ENCODE results near the gene UQCRC2.
A peak's percentile ranks its signal among the peaks of the same experiment; 100 is the strongest.
"Not testable (repeated sequence)": the region's sequence is repeated elsewhere in the genome, so short reads cannot be mapped to it uniquely, and the experiment has no call there.

Gene UQCRC2

DNA sequence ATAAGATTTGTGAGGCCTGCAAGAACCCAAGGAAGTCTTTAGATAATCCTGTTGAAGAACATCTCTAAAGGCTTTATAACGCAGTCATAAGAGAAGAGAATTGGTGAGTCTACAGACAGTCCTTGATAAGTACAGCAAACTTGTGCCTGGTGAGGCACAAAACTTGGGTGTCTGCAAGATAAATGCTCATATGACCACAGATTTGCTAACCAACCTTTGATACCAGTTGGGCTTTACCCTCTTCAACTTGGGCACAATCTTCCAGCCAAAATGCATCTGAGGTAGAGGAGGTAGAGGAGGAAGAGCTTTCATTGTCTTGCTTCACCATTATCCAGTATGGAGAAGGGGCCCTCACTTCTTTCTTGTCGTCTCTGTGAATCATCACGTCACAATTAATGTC lies 30.9 kb downstream of the UQCRC2 start:
- DNase-seq, result no peak

DNA sequence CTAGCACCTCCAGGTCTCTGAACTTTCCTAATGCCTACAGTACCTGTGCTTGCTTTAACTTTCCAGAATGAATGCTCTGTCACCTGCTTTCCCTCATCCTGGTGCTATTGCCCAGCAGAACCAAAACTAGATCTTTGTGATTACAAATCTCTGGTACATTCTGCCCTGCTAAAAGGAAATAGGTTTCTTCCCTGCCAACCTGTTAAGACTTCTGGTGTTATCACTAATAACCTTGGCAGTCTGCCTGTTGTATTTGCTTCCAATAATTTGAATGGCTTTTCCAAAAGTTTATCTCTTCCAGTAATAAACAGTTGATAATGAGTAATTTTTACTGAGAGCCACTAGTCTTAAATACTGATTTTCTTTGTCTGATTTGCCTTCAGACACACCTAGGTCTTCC lies 32.4 kb downstream of the UQCRC2 start:
- DNase-seq, result no peak

DNA sequence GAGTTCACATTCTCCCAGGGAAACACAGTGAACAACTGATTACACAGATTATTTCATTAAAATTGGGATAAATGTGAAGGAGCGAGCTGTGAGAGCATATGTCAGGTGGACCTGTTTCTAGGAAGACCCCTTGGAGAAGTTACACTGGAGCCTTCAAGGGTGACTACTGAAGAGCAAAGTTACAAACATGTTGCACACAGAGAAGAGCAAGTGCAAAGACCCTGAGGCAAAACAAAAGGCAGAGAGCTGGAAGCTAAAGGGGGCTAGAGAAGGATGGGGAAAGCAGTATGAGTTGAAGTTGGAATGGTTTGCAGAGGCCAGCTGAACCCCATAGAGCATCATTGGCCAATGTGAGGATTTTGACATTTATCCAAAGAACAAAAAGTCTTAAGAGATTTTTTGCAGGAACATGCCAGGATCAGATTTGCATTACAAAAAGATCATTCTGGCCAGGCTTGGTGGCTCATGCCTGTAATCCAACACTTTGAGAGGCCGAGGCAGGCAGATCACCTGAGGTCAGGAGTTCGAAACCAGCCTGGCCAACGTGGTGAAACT lies 33.6 kb downstream of the UQCRC2 start:
- DNase-seq, result no peak

DNA sequence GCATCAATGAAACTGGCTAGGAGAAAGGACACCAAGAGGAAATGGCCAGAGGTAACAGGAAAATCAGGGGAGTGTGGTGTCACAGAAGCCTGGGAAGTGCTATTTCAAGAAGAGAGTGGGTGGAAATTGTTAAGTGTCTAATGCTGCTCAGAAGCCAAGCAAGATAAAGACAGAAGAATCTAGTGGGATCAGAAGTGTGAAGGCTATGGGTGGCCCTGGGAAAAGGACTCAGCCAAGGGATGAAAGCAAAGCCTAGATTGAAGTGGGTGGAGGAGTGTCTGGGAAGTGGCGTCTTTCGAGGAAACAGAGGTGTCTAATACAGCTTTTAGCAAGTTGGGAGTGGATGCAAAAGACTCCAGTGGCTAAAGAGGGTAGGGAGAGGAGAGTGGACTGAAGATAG lies 34.3 kb downstream of the UQCRC2 start:
- no peak for DNase-seq

DNA sequence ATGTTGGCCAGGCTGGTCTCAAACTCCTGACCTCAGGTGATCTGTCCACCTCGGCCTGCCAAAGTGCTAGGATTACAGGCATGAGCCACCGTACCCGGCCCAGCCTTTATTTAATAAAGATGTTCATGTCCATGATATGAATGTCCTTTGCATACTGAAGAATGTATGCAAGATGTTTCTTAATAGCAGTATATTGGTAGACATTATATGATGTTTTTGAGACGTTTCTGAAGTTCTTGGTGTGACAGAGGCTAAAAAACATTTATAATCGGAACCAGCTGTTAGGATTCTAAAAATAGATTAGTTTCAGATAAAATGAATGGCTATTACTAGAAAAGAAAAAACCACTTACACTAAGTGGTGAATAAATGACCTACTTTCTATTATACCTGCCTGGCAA lies 36.0 kb downstream of the UQCRC2 start:
- no peak for DNase-seq

DNA sequence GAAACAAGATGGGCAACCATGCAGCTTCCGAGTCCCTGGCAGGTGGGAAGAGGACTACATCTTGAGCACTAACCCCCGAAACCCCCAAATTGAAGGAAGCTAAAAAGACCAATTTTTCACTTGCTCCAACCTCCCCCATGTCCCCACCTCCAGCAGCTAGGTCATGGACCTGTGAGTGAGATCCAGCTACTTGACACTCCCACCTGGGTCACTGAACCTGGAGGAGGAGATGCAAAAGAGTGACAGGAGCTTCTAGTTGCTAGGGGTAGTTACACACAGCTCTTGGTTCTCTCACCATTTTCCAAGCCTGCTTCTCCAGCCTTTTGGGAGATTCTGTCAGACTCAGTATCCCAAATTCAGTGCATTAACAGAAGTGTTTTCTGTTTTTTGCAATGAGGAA lies 36.6 kb downstream of the UQCRC2 start:
- no peak for DNase-seq

DNA sequence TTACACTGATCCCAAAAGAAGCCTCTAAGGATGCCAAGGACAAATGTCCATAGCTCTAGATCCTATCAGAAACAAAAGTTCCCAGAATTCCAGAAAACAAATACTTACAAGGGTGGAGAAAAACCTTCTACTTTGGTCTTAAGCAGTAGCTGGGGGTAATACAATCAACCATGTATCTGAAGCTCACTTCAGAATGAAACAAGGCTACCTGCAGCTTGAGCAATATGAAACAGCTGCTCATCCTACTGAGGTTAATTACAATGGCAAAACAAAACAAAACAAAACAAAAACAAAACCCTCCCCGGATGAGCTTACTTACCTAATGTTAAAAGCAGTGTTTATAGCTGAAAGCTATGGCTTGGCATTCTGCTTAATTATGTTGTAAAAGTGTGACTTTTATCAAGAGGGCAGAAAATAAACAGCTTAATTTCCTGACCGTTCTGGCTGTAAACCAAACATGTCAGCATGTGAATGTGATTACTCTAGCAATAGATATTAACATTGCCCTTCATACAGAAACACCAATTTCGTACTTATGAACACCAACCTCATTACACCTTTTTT lies 37.3 kb downstream of the UQCRC2 start:
- DNase-seq, result no peak

DNA sequence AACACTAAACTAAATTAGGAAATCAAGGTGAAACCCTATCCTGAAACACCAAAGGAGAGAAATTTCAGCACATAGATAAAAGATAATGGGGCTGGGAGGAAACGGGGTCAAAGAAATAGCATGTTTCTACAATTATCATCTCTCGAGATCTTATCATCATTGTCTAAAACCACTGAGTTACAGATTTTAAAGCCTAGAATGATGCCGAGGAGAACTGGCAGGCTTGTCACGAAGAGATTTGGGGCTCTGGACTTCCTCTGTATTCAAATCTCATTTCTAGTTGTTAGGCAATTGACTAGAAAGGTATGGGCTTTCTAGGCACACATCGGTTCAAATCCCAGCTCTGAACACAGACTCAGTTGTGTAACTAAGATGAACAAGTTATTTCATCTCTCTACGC lies 38.5 kb downstream of the UQCRC2 start:
- no peak for DNase-seq

DNA sequence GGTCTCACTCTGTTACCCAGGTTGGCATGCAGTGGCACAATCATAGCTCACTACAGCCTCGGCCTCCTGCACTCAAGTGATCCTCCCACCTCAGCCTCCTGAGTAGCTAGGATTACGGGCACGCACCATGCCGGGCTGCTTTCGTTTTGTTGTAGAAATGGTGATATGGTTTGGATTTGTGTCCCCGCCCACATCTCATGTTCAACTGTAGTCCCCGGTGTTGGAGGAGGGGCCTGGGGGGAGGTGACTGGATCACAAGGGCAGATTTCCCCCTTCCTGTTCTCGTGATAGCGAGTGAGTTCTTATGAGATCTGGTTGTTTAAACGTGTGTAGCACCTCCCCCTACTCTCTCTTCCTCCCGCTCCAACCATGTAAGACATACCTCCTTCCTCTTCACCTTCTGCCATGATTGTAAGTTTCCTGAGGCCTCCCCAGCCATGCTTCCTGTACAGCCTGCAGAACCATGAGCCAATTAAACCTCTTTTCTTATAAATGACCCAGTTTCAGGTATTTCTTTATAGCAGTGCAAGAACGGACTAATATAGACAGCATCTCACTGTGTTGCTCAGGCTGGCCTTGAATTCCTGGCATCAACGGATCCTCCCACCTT lies 41.8 kb downstream of the UQCRC2 start:
- no peak for DNase-seq

DNA sequence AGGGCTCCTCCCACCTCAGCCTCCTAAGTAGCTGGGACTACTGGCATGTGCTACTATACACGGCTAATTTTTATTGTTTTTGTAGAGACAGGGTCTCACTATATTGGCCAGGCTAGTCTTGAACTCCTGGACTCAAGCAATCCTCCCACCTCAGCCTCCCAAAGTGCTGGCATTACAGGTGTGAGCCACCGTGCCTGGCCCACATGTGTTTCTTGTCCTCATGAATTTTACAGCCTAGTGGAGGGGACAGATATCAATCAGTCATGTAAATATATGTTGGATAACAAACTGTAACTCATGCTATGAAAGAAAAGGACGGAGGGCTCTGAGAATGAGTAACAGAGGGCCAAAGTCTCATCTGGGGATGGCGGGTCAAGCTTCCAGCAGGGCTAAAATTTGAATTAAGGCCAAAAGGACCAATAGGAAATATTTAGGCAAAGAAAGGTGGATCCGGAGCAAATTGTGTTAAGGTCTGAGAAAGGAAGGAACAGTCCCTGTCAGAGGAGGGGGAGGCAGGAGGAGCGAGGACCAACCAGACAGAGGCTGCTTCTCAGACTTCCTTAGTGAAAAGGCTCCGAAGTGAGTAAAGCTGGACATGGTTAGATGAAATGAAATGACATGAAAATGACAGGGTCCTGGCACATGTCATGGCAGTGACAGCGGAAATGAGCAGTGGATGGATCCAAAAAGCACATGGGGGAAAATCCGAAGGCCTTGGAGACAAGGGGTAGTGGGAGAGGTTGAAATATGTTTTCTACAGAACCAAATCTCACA lies 43.9 kb downstream of the UQCRC2 start:
- DNase-seq, result no peak

DNA sequence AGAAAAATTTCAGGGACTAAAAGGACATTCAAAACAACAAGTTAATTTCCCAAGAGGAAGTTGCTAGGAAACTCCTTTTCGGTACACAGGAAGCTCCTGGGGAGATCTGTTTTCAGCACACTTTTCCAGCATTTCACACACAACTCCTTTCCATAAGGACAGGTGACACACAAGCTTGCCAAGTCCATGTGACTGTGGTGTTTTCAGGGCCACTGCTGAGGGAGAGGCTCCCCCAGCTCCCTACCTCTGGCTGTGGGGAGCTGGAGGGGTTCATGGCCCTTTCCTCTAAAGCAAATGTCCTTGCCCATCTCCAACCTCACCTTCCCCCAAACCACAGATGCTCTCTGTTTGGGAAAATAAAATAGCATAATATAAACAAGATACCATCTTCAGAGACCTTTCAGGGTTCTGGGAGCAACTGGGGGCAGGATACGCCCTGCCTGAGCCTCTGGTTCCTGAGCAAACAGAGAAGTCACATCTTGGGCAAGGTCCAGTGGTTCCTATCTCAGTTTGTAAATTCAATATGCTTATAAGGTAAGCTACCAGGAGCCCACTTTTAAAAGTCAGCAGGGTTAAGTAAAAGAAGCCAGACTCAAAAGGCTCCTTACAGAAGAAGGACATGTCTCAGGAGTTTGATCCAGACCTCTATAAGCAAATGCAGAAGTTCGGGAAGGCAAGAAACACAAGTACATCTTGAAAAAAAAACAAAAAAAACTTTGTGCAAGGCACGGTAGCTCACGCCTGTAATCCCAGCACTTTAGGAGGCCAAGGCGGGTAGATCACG lies 44.7 kb downstream of the UQCRC2 start:
- DNase-seq, result no peak

DNA sequence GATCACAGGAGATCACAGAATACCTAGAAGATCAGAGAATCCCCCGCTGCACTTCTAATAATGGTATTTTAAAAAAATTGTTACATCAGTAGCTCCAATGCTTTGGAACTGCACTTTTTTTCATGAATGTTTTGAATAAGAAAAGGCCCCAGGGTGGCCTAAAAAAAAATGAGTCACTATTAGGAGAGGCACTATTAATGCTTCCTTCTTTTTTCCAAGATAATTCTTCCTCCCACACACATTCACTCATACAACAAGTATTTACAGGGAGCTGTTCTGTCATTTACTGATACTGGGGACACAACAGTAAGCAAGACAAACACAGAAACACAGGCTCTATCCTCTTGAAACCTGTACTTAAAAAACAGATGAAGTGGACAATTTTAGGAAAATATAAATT lies 48.4 kb downstream of the UQCRC2 start:
- DNase-seq, result no peak

DNA sequence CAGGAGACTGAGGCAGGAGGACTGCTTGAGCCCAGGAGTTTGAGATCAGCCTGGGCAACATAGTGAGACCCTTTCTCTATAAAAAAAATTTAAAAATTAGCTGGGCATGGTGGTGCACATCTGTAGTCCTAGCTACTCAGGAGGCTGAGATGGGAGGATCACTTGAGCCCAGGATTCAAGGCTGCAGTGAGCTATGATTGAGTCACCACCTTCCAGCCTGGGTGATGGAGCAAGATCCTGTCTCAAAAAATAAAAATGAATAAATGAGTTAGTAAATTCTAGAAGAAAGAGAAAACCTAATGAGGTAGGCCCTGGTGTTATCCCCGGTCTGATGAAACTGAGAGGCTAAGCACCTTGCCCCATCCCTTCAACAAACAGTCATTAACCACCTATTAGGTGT lies 48.9 kb downstream of the UQCRC2 start:
- not testable (repeated sequence) for DNase-seq

DNA sequence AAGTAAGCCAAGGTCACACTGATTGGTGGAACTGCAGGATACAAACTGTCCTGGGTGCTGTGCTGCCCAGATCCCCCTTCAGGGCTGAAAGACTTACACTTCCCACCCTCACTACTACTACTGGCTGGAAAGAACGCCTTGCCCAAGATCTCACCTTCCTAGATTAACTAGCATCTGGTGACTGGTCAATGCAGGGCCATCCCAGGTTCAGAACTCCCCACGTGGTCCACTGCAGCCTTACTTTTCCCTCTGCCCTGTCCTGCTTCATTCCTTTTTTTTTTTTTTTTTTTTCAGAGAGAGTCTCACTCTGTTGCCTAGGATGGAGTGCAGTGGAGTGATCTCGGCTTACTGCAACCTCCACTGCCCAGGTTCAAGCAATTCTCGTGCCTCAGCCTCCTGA lies 50.0 kb downstream of the UQCRC2 start:
- no peak for DNase-seq

DNA sequence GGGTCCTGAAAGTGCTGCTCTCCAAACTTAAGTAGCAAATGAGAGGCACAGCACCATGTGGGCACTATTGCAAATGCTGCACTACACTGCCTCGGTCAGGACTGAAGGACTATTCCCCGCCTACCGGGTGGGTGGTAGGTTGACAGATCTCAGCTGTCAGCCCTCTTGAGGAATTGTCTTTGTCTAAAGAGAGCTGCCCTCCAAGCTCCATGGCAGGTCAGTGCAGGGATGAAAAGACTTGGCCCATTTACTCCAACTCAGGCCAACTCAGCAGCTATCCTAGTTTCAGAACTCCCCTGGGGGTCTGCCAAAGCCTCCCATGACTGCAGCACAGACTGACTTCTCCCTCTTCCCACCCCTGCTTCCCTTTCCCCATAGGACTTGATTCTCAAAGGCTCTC lies 51.2 kb downstream of the UQCRC2 start:
- no peak for DNase-seq

DNA sequence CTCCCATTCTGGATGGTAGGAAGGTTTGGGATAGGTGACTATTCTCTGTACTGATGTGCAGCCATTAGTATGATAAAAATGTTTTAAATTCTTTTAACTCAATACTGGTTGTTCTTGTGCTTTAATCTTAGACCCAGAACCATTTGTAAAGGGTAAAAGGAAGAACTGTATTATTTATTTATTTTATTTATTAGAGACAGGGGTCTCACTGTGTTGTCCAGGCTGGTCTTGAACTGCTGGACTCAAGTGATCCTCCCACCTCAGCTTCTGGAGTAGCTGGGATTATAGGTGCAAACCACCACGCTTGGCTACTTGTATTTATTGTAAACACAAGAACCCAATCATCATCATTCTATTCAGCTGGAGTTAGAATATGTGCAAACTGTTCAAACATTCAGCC lies 52.6 kb downstream of the UQCRC2 start:
- no peak for DNase-seq

DNA sequence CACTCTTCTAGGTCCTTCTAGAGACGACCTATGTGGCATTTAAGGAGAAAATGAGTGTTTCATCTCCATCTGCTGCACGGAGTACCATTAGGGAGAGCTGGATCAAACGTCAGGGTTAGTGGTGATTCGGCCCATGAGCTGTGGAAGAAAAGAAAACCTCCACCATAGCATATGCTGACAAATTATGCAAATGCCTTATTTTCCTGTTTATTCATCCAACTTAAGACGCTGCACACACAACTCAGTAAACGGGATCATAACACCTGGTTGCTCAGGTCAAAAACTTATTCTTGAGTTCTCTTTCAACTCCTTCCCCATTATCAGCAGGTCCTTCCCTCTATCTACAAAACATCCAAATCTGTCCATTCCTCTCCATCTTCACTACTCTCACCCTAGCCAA lies 53.5 kb downstream of the UQCRC2 start:
- DNase-seq, result no peak

DNA sequence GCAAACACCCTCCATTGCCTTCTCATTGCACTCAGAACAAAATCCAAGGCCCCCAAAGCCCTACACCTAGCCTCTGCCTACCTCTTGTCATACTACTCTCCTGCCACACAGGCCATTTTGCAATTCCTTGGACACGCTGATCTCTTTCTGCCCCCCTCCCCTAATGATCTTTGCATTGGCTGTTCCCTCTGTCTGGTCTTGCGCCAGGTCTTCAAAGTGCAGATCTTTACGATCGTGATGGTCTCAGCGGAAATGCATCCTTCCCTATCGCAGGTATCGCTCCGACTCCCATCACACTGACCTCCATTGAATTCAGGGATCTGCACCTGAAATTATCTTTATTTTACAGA lies 54.0 kb downstream of the UQCRC2 start:
- no peak for DNase-seq

DNA sequence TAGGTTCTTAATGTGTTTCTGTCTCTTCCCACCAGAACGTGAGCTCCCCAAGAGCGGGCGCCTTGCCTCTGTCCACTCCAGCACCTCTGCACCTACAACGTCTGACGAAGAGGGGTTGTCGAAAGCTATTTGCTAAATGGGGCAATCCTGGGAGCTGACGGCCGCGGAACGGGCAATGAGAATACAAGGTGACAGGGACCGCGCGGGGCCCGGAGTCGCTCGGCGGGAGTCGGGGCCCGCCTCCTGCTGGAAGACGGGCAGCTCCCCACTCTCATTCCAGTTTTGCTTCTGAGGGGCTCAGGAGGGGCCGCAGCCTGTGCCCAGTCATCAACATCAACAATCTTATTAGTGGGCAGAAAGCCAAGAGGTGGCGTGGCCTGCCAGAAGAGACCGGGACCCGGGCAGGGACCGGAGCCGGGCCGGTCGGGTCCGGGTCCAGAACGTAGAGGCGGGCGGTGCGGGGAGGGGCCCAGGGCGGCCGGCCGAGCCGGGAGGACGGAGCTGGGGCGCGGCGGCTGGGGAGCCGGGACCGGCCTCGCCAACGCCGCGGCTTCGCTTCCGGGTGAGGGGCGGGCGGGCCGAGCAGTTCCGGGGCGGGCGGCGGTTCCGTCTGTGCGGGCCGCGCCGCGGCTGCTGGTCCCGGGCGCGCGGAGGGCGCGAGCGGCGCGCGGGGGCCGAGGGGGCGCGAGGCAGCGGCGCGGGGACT lies 54.5 kb downstream of the UQCRC2 start, which contains the start of gene MOSMO:
MOSMO (plus strand) TSS at position 603 of the 706 bp plus-strand sequence. CDS start 191 bp downstream, outside the sequence.
- DNase-seq, result peak in 1 of 2 experiments; percentile 24

DNA sequence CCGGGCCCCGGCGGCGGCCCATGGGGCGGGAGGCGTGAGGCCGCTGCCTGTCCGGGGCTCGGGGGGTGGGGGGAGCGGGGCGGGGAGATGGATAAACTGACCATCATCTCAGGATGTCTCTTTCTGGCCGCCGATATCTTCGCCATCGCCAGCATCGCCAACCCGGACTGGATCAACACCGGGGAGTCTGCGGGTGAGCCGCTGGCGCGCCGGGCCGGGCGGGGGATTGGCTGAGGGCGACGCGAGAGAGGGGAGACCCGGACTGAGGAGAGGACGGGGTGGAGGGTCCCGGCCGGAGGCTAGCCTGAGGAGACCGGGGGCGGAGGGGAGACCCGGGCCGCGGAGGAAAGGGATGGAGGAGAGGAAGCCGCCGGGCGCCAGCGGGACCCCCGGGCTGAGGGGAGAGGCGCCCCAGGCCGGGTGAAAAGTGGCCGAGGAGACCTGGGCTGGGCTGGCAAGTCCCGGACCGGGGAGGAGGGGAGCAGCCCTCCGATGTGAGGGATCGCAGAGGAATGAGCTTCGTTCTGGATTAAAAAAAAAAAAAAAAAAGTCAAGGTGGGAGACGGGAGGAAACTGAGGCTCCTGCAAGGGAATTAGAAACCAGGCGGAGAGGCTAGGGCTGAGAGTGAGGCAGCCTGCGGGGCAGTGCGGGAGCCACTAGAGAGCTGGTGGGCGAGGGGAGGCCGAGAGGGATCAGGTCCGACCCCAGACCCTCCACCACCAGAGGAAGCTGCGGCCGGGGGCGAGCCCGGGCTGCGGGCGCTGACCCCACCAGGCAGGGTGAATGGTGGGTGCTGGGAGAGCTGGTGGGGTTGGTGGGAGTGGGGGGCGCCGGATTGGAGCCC lies 55.3 kb downstream of the UQCRC2 start:
- no peak for DNase-seq

DNA sequence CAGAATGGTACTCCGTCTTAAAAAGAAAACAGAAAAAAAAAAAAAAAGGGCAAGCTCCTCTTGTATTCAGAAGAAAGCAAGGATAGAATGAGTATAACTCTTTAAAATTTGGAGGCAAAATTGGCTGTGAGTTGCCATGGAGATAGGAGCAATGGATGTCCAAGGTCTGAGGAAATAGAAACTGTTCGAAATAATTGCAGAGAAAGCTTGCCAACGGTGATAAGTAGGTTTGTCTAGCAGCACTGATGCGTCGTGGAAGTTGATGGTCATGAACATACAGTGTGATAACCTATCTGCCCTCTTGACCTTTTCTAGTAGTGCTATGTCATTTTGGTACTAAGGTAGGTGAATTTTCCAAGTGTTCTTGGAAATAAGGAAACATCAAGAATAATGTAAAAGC lies 57.7 kb downstream of the UQCRC2 start:
- DNase-seq, result no peak

DNA sequence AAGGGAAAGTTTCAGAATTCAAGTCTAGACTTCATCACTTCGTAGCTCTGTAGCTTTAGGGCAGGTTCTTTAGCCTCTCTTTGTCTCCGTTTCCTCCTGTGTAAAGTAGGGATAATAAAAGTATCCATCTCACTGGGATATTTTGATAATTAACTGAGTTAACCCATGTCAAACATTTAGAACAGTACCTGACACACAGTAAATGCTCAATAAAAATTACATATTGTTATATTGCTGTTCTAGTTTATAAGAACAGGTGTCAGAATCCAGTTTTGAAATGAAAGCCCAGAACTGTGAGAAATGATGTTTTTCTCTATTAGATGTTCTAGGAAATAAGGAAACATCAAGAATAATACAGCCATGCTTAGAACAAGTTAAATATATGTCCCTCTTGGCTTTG lies 59.1 kb downstream of the UQCRC2 start:
- DNase-seq, result no peak

Measured in cerebellar nuclear complex (tissue), 1 donor.